Peyer's patch (tissue), 4 donors: Measurements from ENCODE around the gene FAM118A. TPM values are rescaled to one million over a fixed set of nuclear protein-coding genes. Genes with fewer than 3 reads are reported as not detected.
"Not testable (repeated sequence)": the region's sequence is repeated elsewhere in the genome, so short reads cannot be mapped to it uniquely, and the experiment has no call there.

Source experiments
- DNase-seq, 3 donors: peaks; one replicate each; pipeline ENCODE4 v3.0.0-alpha.2; 2017 to 2019
- H3K27ac ChIP-seq, 4 donors: fragments of 200-600 bp; sonication (generic); one replicate each; pipeline ENCODE4 v1.5.1; 2016 to 2019
- H3K27me3 ChIP-seq, 2 donors: fragments of 200-600 bp; sonication (generic); one replicate each; pipeline ENCODE4 v1.5.1; 2019
- H3K36me3 ChIP-seq, 3 donors: fragments of 200-600 bp; sonication (generic); one replicate each; pipeline ENCODE4 v1.5.1; 2016 to 2019
- H3K4me1 ChIP-seq, 4 donors: fragments of 200-600 bp; sonication (generic); one replicate each; pipeline ENCODE4 v1.5.1; 2016 to 2019
- H3K4me3 ChIP-seq, 4 donors: fragments of 200-600 bp; sonication (generic); 1 replicate in 3 of 4; 2 replicates in 1 of 4; pipeline ENCODE4 v1.5.1; 2016 to 2019; ENCODE audit warnings: mild to moderate bottlenecking in 1 of 4
- H3K9me3 ChIP-seq, 4 donors: fragments of 200-600 bp; sonication (generic); one replicate each; pipeline ENCODE4 v1.5.1; 2016 to 2019; ENCODE audit warnings: mild to moderate bottlenecking in 1 of 4
- POLR2A ChIP-seq, 2 donors: fragments of 450-650 bp; IDR thresholded peaks; one replicate each; pipeline ENCODE4 v1.5.1; 2017; ENCODE audit warnings: antibody characterized with exemption in 2 of 2, mild to moderate bottlenecking in 2 of 2, moderate library complexity in 2 of 2
- total RNA-seq, 4 donors: library from RNA; depleted of rRNA; stranded (reverse); fragments of >200 nt; gene quantifications; one replicate each; pipeline ENCODE4 v1.1.0, GENCODE V29; 2016
- TF ChIP-seq, protein P1 (sequence below), 6 experiments: fragments of 450-650 bp in 4 of 6; fragments of 200-600 bp in 2 of 6; sonication (generic) in 1 of 6; IDR thresholded peaks; one replicate each; pipeline ENCODE4 v1.5.1; 2017 to 2019; ENCODE audit warnings: antibody characterized with exemption in 6 of 6, mild to moderate bottlenecking in 3 of 6, moderate library complexity in 1 of 6

The FAM118A gene
- total RNA-seq, 4 donors from 2014 or later, result 46.4 to 1,083 (median 189) TPM

DNA sequence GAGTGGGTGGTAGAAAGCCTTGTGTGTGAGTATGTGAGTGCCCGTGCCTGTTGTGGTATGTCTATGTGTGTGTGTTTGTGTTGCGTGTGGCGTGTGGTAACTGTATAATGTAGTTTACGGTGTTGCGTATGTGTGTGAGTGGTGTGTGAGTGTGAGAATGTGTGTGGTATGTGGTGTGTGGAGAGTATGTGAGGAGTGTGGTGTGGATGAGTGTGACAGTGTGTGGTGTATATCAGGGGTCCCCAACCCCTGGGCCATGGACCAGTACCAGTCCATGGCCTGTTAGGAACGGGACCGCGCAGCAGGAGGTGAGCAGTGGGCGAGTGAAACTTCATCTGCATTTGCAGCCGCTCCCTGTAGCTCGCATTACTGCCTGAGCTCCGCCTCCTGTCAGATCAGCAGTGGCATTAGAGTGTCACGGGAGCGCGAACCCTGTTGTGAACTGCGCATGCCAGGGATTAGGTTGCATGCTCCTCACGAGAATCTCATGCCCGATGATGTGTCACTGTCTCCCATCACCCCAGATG lies 19.3 kb upstream of the FAM118A start:
- Histone ChIP-seq H3K9me3 (no peaks in the 10 kb centered on the region), H3K27ac (no peak overlapping the region), H3K27me3 (no peaks in the 10 kb centered on the region), H3K4me3 (no peak overlapping the region), H3K36me3 (no peaks in the 10 kb centered on the region), H3K4me1 (peaks cover 0 to 15% (median 0%) of the 10 kb centered on the region in 4 donors)
- peak in 1 of 2 donors; percentile 38 for TF ChIP-seq POLR2A (IDR thresholded peaks at IDR 0.05)
- TF ChIP-seq, protein P1, sequence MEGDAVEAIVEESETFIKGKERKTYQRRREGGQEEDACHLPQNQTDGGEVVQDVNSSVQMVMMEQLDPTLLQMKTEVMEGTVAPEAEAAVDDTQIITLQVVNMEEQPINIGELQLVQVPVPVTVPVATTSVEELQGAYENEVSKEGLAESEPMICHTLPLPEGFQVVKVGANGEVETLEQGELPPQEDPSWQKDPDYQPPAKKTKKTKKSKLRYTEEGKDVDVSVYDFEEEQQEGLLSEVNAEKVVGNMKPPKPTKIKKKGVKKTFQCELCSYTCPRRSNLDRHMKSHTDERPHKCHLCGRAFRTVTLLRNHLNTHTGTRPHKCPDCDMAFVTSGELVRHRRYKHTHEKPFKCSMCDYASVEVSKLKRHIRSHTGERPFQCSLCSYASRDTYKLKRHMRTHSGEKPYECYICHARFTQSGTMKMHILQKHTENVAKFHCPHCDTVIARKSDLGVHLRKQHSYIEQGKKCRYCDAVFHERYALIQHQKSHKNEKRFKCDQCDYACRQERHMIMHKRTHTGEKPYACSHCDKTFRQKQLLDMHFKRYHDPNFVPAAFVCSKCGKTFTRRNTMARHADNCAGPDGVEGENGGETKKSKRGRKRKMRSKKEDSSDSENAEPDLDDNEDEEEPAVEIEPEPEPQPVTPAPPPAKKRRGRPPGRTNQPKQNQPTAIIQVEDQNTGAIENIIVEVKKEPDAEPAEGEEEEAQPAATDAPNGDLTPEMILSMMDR (IDR thresholded peaks at IDR 0.05), result no peak
- peak in 2 of 3 donors; percentile 74 to 75 for DNase-seq

DNA sequence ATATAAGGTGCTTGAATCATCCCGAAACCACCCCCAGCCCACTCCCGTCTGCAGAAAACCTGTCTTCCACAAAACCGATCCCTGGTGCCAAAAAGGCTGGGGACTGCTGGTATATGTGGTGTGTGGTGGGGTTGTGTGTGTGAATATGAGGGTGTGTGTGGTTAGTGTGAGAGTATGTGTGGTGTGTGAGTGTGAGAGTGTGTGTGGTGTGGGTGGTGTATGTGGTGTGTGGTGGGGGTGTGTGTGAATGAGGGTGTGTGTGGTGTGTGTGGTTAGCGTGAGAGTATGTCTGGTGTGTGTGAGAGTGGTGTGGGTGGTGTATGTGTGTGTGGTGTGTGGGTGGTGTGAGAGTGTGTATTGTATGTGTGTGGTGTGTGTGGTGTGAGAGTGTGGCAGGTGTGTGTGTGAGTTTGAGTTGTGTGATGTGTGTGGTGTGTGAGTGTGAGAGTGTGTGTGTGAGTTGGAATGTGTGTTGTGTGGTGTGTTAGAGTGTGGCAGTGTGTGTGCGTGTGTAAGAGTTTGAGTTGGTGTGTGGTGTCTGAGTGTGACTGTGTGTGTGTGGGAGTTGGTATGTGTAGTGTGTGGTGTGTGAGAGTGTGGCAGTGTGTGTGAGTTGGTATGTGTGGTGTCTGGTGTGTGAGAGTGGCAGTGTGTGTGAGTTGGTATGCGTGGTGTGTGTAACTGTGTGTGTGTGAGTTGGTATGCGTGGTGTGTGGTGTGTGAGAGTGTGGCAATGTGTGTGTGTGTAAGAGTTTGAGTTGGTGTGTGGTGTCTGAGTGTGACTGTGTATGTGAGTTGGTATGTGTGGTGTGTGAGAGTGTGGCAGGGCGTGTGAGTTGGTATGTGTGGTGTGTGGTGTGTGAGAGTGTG lies 18.4 kb upstream of the FAM118A start:
- H3K27me3 ChIP-seq, result no peaks in the 10 kb centered on the region
- DNase-seq, result no peak
- H3K4me1 ChIP-seq, result peaks cover 0 to 15% (median under 1%) of the 10 kb centered on the region in 4 donors
- no peak overlapping the region for H3K4me3 ChIP-seq
- no peaks in the 10 kb centered on the region for H3K9me3 ChIP-seq
- H3K36me3 ChIP-seq, result no peaks in the 10 kb centered on the region
- no peak overlapping the region for H3K27ac ChIP-seq
- TF ChIP-seq POLR2A (IDR thresholded peaks at IDR 0.05), result no peak
- TF ChIP-seq, protein P1 (IDR thresholded peaks at IDR 0.05), result no peak

DNA sequence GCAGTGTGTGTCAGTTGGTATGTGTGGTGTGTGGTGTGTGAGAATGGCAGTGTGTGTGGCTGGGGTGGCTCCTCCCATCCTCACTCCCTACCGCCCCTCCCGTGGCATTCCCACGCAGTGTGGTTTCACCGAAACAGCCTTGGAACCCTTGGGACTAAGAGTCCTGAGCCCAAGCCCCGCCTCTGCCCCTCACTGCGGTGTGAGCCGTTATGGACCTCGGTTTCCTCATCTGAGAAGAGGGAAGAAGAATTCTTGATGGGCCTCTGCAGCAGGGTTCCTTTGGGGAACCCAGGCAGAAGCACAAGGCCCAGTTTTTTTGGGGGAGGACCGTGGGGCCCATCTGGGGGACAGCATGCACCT lies 17.8 kb upstream of the FAM118A start:
- Histone ChIP-seq H3K27me3 (no peaks in the 10 kb centered on the region), H3K27ac (no peak overlapping the region), H3K9me3 (no peaks in the 10 kb centered on the region), H3K4me3 (no peak overlapping the region), H3K36me3 (no peaks in the 10 kb centered on the region), H3K4me1 (peaks cover 0 to 15% (median 1%) of the 10 kb centered on the region in 4 donors)
- TF ChIP-seq, protein P1 (IDR thresholded peaks at IDR 0.05), result no peak
- no peak for TF ChIP-seq POLR2A (IDR thresholded peaks at IDR 0.05)
- DNase-seq, result no peak

DNA sequence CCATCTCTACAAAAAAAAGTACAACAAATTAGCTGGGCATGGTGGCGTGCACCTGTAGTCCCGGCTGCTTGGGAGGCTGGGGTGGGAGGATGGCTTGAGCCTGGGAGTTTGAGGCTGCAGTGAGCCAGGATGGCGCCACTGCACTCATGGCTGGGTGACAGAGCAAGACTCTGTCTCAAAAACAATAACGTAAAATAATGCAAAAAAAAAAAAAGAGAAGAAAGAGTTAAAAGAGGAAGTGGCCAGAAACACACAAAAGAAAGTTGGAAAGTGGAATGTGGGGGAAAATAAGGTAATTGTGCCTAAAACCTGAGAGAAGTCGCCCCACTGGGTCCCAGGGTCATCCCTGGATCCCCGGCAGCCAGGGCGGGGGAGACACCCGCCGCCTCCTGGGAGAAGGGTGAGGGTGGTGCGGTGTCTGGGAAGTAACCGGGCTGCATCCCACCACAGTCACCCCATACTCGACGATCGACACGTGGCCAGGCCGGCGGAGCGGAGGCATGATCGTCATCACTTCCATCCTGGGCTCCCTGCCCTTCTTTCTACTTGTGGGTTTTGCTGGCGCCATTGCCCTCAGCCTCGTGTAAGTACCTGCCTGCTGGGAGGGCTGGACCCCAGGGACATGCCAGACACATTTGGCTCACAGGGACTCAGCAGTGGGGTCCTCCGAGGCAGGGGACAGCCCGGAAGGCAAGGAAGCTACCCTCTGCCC lies 16.8 kb upstream of the FAM118A start:
- H3K4me1 ChIP-seq, result peaks cover 0 to 15% (median 1%) of the 10 kb centered on the region in 4 donors
- no peaks in the 10 kb centered on the region for H3K27me3 ChIP-seq
- no peak for TF ChIP-seq POLR2A (IDR thresholded peaks at IDR 0.05)
- TF ChIP-seq, protein P1 (IDR thresholded peaks at IDR 0.05), result no peak
- H3K36me3 ChIP-seq, result no peaks in the 10 kb centered on the region
- no peaks in the 10 kb centered on the region for H3K9me3 ChIP-seq
- no peak for DNase-seq
- H3K27ac ChIP-seq, result no peak overlapping the region
- H3K4me3 ChIP-seq, result no peak overlapping the region

DNA sequence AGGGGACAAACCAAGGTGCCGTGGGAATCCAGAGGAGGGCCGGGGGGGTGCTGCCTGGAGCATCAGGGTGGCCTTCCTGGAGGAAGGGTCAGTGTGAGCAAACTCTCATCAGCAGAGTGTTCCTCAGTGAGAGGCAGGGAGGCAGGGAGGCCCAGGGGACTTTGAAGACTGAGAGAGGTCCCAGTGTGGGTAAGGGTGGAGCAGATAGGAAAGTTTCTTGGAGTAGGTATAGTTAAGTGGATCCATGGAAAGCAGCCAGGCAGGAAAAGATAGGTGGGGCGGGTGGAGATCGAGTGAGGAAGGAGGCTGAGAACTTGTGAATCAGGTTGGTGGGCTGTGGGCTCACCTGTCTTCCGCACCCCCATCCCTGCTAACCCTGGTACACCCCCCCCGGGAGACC lies 15.7 kb upstream of the FAM118A start:
- DNase-seq, result no peak
- no peak for TF ChIP-seq POLR2A (IDR thresholded peaks at IDR 0.05)
- TF ChIP-seq, protein P1 (IDR thresholded peaks at IDR 0.05), result no peak
- H3K27me3 ChIP-seq, result no peaks in the 10 kb centered on the region

DNA sequence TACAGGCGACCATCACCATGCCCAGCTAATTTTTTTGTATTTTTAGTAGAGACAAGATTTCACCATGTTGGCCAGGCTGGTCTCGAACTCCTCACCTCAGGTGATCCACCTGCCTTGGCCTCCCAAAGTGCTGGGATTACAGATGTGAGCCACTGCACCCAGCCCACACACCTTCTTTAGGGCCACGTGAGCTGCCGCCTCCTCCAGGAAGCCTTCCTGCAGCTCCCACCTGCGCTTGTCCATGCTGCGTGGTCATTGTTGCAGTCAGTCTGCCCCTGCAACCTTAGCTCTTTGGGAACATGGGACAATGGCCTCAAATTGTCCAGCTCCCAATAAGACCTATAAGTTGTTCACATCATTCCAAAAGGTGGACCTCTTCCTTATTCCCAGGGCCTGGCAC lies 14.7 kb upstream of the FAM118A start:
- H3K4me3 ChIP-seq, DNase-seq, H3K9me3 ChIP-seq, H3K4me1 ChIP-seq, H3K27ac ChIP-seq, H3K36me3 ChIP-seq, H3K27me3 ChIP-seq: not testable (repeated sequence)

More for the DNA sequence above, 15.7 kb upstream of the FAM118A start:
- Histone ChIP-seq H3K9me3 (no peaks in the 10 kb centered on the region), H3K4me1 (peaks cover 0 to 15% (median 1%) of the 10 kb centered on the region in 4 donors), H3K27ac (no peak overlapping the region), H3K4me3 (no peak overlapping the region), H3K36me3 (no peaks in the 10 kb centered on the region)
